Measurements from ENCODE around the gene MAGEA10. TPM values are rescaled to one million over a fixed set of nuclear protein-coding genes. Genes with fewer than 3 reads are reported as not detected.
"Not testable (repeated sequence)": the region's sequence is repeated elsewhere in the genome, so short reads cannot be mapped to it uniquely, and the experiment has no call there.

Gene MAGEA10
- not detected in 2 replicates for total RNA-seq (2014; rRNA removed; shearing (Covaris generic))

- H3K4me3 ChIP-seq: no peak within 1 kb of the TSS
- H3K9me3 ChIP-seq (replicated peaks): no peaks in the 10 kb centered on the region
- H3K4me1 ChIP-seq (replicated peaks): no peaks in the 10 kb centered on the region
- no peak for DNase-seq (ENCODE audit: low read depth in 1 of 2, low spot score in 2 of 2)
- no peaks in the 10 kb centered on the region for H3K36me3 ChIP-seq
- H3K27ac ChIP-seq: no peak within 1 kb of the TSS
- no peaks in the 10 kb centered on the region for H3K27me3 ChIP-seq (replicated peaks)
These were observed at the start of gene MAGEA10 for GRCh38 chrX:152138388-152138784. Gene MAGEA10, minus strand, starts transcription at chrX:152138577. Its CDS starts 2,957 bp downstream, at chrX:152135620.

GRCh38 chrX:152177497-152178269, 39.3 kb upstream of the MAGEA10 start:
- no peaks in the 10 kb centered on the region for H3K4me1 ChIP-seq (replicated peaks)
- H3K27ac ChIP-seq: no peak overlapping the region
- no peaks in the 10 kb centered on the region for H3K27me3 ChIP-seq (replicated peaks)
- no peaks in the 10 kb centered on the region for H3K9me3 ChIP-seq (replicated peaks)
- H3K4me3 ChIP-seq: no peak overlapping the region
- no peaks in the 10 kb centered on the region for H3K36me3 ChIP-seq
- no peak for DNase-seq (ENCODE audit: low read depth in 1 of 2, low spot score in 2 of 2)

- Histone ChIP-seq H3K27me3 (replicated peaks) (no peaks in the 10 kb centered on the region), H3K4me1 (replicated peaks) (no peaks in the 10 kb centered on the region), H3K9me3 (replicated peaks) (no peaks in the 10 kb centered on the region), H3K27ac (no peak overlapping the region), H3K4me3 (no peak overlapping the region), H3K36me3 (no peaks in the 10 kb centered on the region)
- DNase-seq (ENCODE audit: low read depth in 1 of 2, low spot score in 2 of 2): no peak
These were observed 38.7 kb upstream of the MAGEA10 start for GRCh38 chrX:152177052-152177451.

GRCh38 chrX:152175892-152176291, 37.5 kb upstream of the MAGEA10 start:
- DNase-seq (ENCODE audit: low read depth in 1 of 2, low spot score in 2 of 2): not testable (repeated sequence)

GRCh38 chrX:152173923-152174322, 35.5 kb upstream of the MAGEA10 start:
- not testable (repeated sequence) for DNase-seq (ENCODE audit: low read depth in 1 of 2, low spot score in 2 of 2); H3K27me3 ChIP-seq (replicated peaks); H3K27ac ChIP-seq; H3K36me3 ChIP-seq; H3K4me1 ChIP-seq (replicated peaks); H3K4me3 ChIP-seq; H3K9me3 ChIP-seq (replicated peaks)

More at GRCh38 chrX:152175892-152176291, 37.5 kb upstream of the MAGEA10 start:
- not testable (repeated sequence) for H3K4me3 ChIP-seq; H3K27me3 ChIP-seq (replicated peaks); H3K9me3 ChIP-seq (replicated peaks); H3K36me3 ChIP-seq; H3K4me1 ChIP-seq (replicated peaks); H3K27ac ChIP-seq

- no peak overlapping the region for H3K4me3 ChIP-seq
- no peaks in the 10 kb centered on the region for H3K27me3 ChIP-seq (replicated peaks)
- H3K4me1 ChIP-seq (replicated peaks): no peaks in the 10 kb centered on the region
- no peak for DNase-seq (ENCODE audit: low read depth in 1 of 2, low spot score in 2 of 2)
- H3K36me3 ChIP-seq: no peaks in the 10 kb centered on the region
- H3K27ac ChIP-seq: no peak overlapping the region
- H3K9me3 ChIP-seq (replicated peaks): no peaks in the 10 kb centered on the region
These were observed 32.2 kb upstream of the MAGEA10 start for GRCh38 chrX:152170621-152171020.

GRCh38 chrX:152165033-152165743, 26.8 kb upstream of the MAGEA10 start:
- Histone ChIP-seq H3K27me3 (replicated peaks) (no peaks in the 10 kb centered on the region), H3K9me3 (replicated peaks) (no peaks in the 10 kb centered on the region), H3K4me1 (replicated peaks) (no peaks in the 10 kb centered on the region), H3K4me3 (no peak overlapping the region), H3K27ac (no peak overlapping the region), H3K36me3 (no peaks in the 10 kb centered on the region)
- no peak for DNase-seq (ENCODE audit: low read depth in 1 of 2, low spot score in 2 of 2)

- Histone ChIP-seq H3K27ac (no peak overlapping the region), H3K4me3 (no peak overlapping the region), H3K36me3 (no peaks in the 10 kb centered on the region), H3K9me3 (replicated peaks) (no peaks in the 10 kb centered on the region), H3K4me1 (replicated peaks) (no peaks in the 10 kb centered on the region), H3K27me3 (replicated peaks) (no peaks in the 10 kb centered on the region)
- DNase-seq (ENCODE audit: low read depth in 1 of 2, low spot score in 2 of 2): no peak
These were observed 18.7 kb upstream of the MAGEA10 start for GRCh38 chrX:152157042-152157441.

GRCh38 chrX:152155766-152156310, 17.5 kb upstream of the MAGEA10 start:
- Histone ChIP-seq H3K27ac (no peak overlapping the region), H3K9me3 (replicated peaks) (no peaks in the 10 kb centered on the region), H3K4me3 (no peak overlapping the region), H3K27me3 (replicated peaks) (no peaks in the 10 kb centered on the region), H3K4me1 (replicated peaks) (no peaks in the 10 kb centered on the region), H3K36me3 (no peaks in the 10 kb centered on the region)
- DNase-seq (ENCODE audit: low read depth in 1 of 2, low spot score in 2 of 2): no peak

- no peak for DNase-seq (ENCODE audit: low read depth in 1 of 2, low spot score in 2 of 2)
These were observed 15.7 kb upstream of the MAGEA10 start for GRCh38 chrX:152154050-152154449.

GRCh38 chrX:152151256-152151655, 12.9 kb upstream of the MAGEA10 start:
- H3K4me3 ChIP-seq: no peak overlapping the region

More at GRCh38 chrX:152154050-152154449, 15.7 kb upstream of the MAGEA10 start:
- H3K4me3 ChIP-seq: no peak overlapping the region
- no peak overlapping the region for H3K27ac ChIP-seq
- H3K27me3 ChIP-seq (replicated peaks): no peaks in the 10 kb centered on the region
- H3K36me3 ChIP-seq: no peaks in the 10 kb centered on the region
- no peaks in the 10 kb centered on the region for H3K9me3 ChIP-seq (replicated peaks)
- H3K4me1 ChIP-seq (replicated peaks): no peaks in the 10 kb centered on the region

GRCh38 chrX:152149648-152150047, 11.3 kb upstream of the MAGEA10 start:
- no peak overlapping the region for H3K27ac ChIP-seq
- H3K36me3 ChIP-seq: no peaks in the 10 kb centered on the region
- H3K4me1 ChIP-seq (replicated peaks): no peaks in the 10 kb centered on the region
- no peak for DNase-seq (ENCODE audit: low read depth in 1 of 2, low spot score in 2 of 2)
- no peak overlapping the region for H3K4me3 ChIP-seq
- no peaks in the 10 kb centered on the region for H3K9me3 ChIP-seq (replicated peaks)
- H3K27me3 ChIP-seq (replicated peaks): no peaks in the 10 kb centered on the region

More at GRCh38 chrX:152151256-152151655, 12.9 kb upstream of the MAGEA10 start:
- Histone ChIP-seq H3K27ac (no peak overlapping the region), H3K4me1 (replicated peaks) (no peaks in the 10 kb centered on the region), H3K36me3 (no peaks in the 10 kb centered on the region), H3K27me3 (replicated peaks) (no peaks in the 10 kb centered on the region), H3K9me3 (replicated peaks) (no peaks in the 10 kb centered on the region)
- no peak for DNase-seq (ENCODE audit: low read depth in 1 of 2, low spot score in 2 of 2)

- Histone ChIP-seq H3K4me3 (no peak overlapping the region), H3K9me3 (replicated peaks) (no peaks in the 10 kb centered on the region), H3K4me1 (replicated peaks) (no peaks in the 10 kb centered on the region), H3K27ac (no peak overlapping the region), H3K36me3 (no peaks in the 10 kb centered on the region), H3K27me3 (replicated peaks) (no peaks in the 10 kb centered on the region)
- DNase-seq (ENCODE audit: low read depth in 1 of 2, low spot score in 2 of 2): no peak
These were observed 1.2 kb upstream of the MAGEA10 start for GRCh38 chrX:152139589-152139988.

- no peak for DNase-seq (ENCODE audit: low read depth in 1 of 2, low spot score in 2 of 2)
- Histone ChIP-seq H3K27ac (no peak overlapping the region), H3K9me3 (replicated peaks) (no peaks in the 10 kb centered on the region), H3K27me3 (replicated peaks) (no peaks in the 10 kb centered on the region), H3K4me1 (replicated peaks) (no peaks in the 10 kb centered on the region), H3K4me3 (no peak overlapping the region), H3K36me3 (no peaks in the 10 kb centered on the region)
These were observed 498 bp downstream of the MAGEA10 start for GRCh38 chrX:152137771-152138387.

All from SJSA1 (cell line).